ENCODE results near the gene NAA80. TPM values are rescaled to one million over a fixed set of nuclear protein-coding genes. Genes with fewer than 3 reads are reported as not detected.

NAA80 gene
- total and polyA plus RNA-seq, 2 of the 8 experiments (the other 6 are each of a cell fraction or from before 2014, with no cell fraction given), result 11.3 to 16.7 TPM

GRCh38 chr3:50322386-50323091, 23.3 kb upstream of the NAA80 start, which contains the start of gene HYAL2:
Gene HYAL2 (minus strand): TSS chr3:50322745. CDS start chr3:50320489, 2,256 bp downstream.
- ChIA-PET CTCF (ENCODE audit: partially characterized antibody) (interaction anchor here (0.8 to 7.5 kb wide), 17 partner anchors 7 to 131 kb away, joined by 3 to 75 read pairs (median 11); partner anchors contain the start of genes GNAT1, HYAL1, IFRD2 and LSMEM2), POLR2A (ENCODE audit: partially characterized antibody) (interaction anchor here (0.7 to 12.6 kb wide), 12 partner anchors 7 to 87 kb away, joined by 3 to 149 read pairs (median 8); partner anchors contain the start of genes GNAI2, HYAL1, HYAL3 and IFRD2)
- peak within 1 kb of the TSS; percentile 18 for H3K23ac ChIP-seq (ENCODE audit: insufficient read length)
- peak within 1 kb of the TSS; percentile 36; the same call in 1 of the 2 replicates for H4K8ac ChIP-seq (ENCODE audit: extremely low read depth, insufficient read depth, low read length)
- no peak within 1 kb of the TSS for H2AK5ac ChIP-seq (ENCODE audit: low read depth, low read length)
- peak within 1 kb of the TSS; percentile 97 for H3K4me2 ChIP-seq (ENCODE audit: insufficient read depth in 1 of 2, low read depth in 2 of 2, low read length in 2 of 2)
- H4K91ac ChIP-seq (replicated peaks; ENCODE audit: insufficient read length, low read length), result peak within 1 kb of the TSS; percentile 91
- H2BK15ac ChIP-seq (ENCODE audit: low read length), result peak within 1 kb of the TSS; percentile 88; the same call in 1 of the 2 replicates
- peaks cover 11 to 25% of the 10 kb centered on the region in 2 experiments for H4K20me1 ChIP-seq (replicated peaks in 1 of 2; ENCODE audit: control insufficient read depth in 1 of 2, insufficient read depth in 2 of 2, low read length in 2 of 2)
- H3K14ac ChIP-seq (ENCODE audit: insufficient read length), result no peak within 1 kb of the TSS
- peak within 1 kb of the TSS; percentile 92 for H2BK12ac ChIP-seq (ENCODE audit: low read depth, low read length)
- peak within 1 kb of the TSS; percentile 100 for H3K27ac ChIP-seq (ENCODE audit: low read depth, low read length)
- WGBS, 2 experiments (ENCODE audit: extremely low coverage in 1 of 2, insufficient coverage in 1 of 2, insufficient read length in 1 of 2, insufficient replicate concordance in 2 of 2, low coverage in 1 of 2, low lambda C conversion rate in 2 of 2, missing lambda C conversion rate in 1 of 2), result 7% methylated on average over 18 of the region's 31 CpGs; no CpG with 5 or more reads in 1 of the 2 experiments
- H3K79me2 ChIP-seq (ENCODE audit: control insufficient read depth in 1 of 2, insufficient read depth in 2 of 2, low read length in 2 of 2), result peaks cover 0 to 33% of the 10 kb centered on the region in 2 experiments; a peak in 3 of 4 replicates
- DNase-seq (ENCODE audit: low read depth in 1 of 2, low spot score in 2 of 2) (peak in 1 of 2 experiments; percentile 76), FAIRE-seq (no peak)
- H2BK5ac ChIP-seq (ENCODE audit: low read depth, low read length), result peak within 1 kb of the TSS; percentile 99
- H3K9ac ChIP-seq (replicated peaks in 1 of 4; ENCODE audit: extremely low read depth in 1 of 4, low read depth in 3 of 4, low read length in 3 of 4), result peak within 1 kb of the TSS; percentile 95 to 100 (median 98)
- H3K36me3 ChIP-seq (ENCODE audit: control insufficient read depth in 2 of 4, insufficient read depth in 4 of 4, low read length in 3 of 4), result peaks cover 22 to 30% (median 26%) of the 10 kb centered on the region in 4 experiments
- peak within 1 kb of the TSS; percentile 55 for H3K4ac ChIP-seq (replicated peaks; ENCODE audit: insufficient read length, low read depth, low read length)
- H2BK20ac ChIP-seq (ENCODE audit: low read length), result peak within 1 kb of the TSS; percentile 72; the same call in 1 of the 2 replicates
- H3K18ac ChIP-seq (ENCODE audit: extremely low read depth, low read length), result peak within 1 kb of the TSS; percentile 97
- H3K4me3 ChIP-seq (ENCODE audit: extremely low read depth in 1 of 4, insufficient read depth in 2 of 4, low read depth in 3 of 4, low read length in 4 of 4), result peak within 1 kb of the TSS; percentile 89 to 96 (median 94)
- peaks cover 0 to 40% (median 21%) of the 10 kb centered on the region in 4 experiments; a peak in 6 of 7 replicates for H3K4me1 ChIP-seq (replicated peaks in 1 of 4; ENCODE audit: control insufficient read depth in 3 of 4, insufficient read depth in 4 of 4, low read length in 3 of 4)
- H2BK120ac ChIP-seq (replicated peaks; ENCODE audit: low read depth, low read length), result peak within 1 kb of the TSS; percentile 26
- H3K56ac ChIP-seq (replicated peaks; ENCODE audit: insufficient read length, low read depth, low read length), result peak within 1 kb of the TSS; percentile 84
- H3K9me3 ChIP-seq (ENCODE audit: insufficient read depth in 2 of 2, low read depth in 1 of 2, low read length in 1 of 2), result no peaks in the 10 kb centered on the region
- H2AFZ ChIP-seq (ENCODE audit: low read length), result peak within 1 kb of the TSS; percentile 29; the same call in 1 of the 2 replicates
- H3K79me1 ChIP-seq (ENCODE audit: low read depth, low read length), result peaks cover 22% of the 10 kb centered on the region
- TF ChIP-seq SRF (IDR thresholded peaks at IDR 0.05; ENCODE audit: low read depth, low read length), result no peak
- peak; percentile 35 for TF ChIP-seq KDM4A (IDR thresholded peaks at IDR 0.05; ENCODE audit: low read depth, low read length, severe bottlenecking)
- peak; percentile 38; the same call in 1 of the 2 replicates for TF ChIP-seq PHF8 (conservative IDR thresholded peaks at IDR 0.05; ENCODE audit: low read depth, low read length)
- peak; percentile 12 for TF ChIP-seq SAP30 (IDR thresholded peaks at IDR 0.05; ENCODE audit: insufficient read depth, insufficient replicate concordance, low read length)
- no peaks in the 10 kb centered on the region for H3K27me3 ChIP-seq (replicated peaks in 1 of 4; ENCODE audit: control insufficient read depth in 3 of 4, extremely low read depth in 1 of 4, insufficient read depth in 3 of 4, low read length in 3 of 4)
- peak within 1 kb of the TSS; percentile 64 for H4K5ac ChIP-seq (ENCODE audit: insufficient read length, low read depth, low read length)
- H3K23me2 ChIP-seq (ENCODE audit: low read depth, low read length), result peaks cover 22% of the 10 kb centered on the region

Measured in H1 (cell line).